Cerebellar cortex (tissue), 1 donor: Measurements from ENCODE around the gene EPHB1.

Experiments used
- DNase-seq: peaks from one replicate; pipeline ENCODE4 v3.0.0-alpha.2; 2015; ENCODE audit warnings: low spot score

The EPHB1 gene

DNA sequence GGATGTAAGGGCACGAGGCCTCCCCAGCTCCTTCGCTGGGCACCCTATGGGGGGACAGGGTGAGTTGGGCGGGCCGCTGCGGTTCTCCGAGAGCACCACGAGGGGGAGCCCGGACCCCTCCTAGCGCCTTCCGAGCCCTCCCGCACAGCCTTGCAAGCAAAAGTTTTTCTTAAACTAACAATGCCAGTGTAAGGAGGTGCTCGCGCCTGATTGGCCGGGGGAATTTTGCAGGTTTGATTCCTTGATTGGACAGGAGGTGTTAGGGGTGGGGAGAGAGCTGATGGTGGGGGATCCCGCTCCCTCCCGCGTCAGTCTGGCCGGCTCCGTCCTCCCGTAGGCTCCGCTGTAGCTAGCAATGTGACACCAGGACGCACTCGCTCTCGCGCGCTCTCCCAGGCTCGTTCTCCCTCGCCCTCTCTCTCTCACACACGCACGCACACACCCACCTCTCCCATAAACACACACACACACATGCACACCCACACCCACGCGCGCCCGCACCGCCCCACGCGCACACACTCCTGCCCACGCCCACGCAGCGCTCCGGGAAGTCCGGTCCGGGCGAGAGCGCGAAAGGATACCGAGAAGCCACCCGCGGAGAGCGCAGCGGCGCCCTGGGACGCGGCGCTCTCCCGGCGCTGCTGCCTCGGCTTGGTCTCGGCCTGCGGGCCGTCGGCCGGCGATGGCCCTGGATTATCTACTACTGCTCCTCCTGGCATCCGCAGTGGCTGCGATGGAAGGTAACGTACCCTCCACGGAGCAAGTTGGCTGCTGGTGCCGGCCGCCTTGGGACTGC is at the start of gene EPHB1:
TSS of gene EPHB1 (plus strand) at position 311 of the 796 bp plus-strand sequence.
- DNase-seq = peak; percentile 99

DNA sequence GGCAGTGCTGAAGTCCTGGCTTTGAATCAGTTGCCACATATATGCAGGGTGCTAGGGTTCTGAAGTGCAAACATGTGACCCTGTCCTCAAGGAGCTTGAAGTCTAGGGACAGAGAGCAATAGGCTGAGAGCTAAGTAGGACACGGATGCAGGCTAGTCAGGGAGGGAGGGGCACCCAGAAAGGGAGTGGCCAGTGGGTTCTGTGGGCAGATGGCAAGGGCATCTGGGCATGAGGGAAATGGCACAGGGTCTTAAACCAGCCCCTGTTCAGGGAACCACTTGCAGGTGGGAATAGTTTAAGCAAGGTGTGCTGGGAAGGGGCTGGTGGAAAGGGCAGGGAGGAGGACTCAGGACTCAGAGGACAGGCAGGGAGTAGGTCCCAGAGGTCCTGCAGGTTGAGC is 46.4 kb upstream of the EPHB1 start:
- no peak for DNase-seq

DNA sequence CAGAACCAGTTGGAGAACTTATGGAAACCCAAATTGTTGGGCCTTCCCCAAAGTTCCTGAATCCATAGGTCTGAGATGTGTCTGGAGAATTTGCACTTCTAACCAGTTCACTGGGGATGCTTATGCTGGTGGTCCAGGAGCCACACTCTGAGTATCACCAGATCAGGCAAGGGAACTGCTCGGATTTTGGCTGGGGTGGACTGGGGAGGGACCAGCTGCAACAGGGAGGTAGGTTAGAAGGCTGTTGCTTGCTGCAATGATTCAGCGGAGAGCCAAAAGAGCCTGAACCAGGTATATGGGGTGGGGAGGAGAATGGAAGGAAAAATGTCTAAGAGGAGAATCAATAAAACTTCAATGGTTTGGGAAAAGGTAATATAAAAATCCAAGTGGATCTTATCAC is 45.9 kb upstream of the EPHB1 start:
- no peak for DNase-seq

DNA sequence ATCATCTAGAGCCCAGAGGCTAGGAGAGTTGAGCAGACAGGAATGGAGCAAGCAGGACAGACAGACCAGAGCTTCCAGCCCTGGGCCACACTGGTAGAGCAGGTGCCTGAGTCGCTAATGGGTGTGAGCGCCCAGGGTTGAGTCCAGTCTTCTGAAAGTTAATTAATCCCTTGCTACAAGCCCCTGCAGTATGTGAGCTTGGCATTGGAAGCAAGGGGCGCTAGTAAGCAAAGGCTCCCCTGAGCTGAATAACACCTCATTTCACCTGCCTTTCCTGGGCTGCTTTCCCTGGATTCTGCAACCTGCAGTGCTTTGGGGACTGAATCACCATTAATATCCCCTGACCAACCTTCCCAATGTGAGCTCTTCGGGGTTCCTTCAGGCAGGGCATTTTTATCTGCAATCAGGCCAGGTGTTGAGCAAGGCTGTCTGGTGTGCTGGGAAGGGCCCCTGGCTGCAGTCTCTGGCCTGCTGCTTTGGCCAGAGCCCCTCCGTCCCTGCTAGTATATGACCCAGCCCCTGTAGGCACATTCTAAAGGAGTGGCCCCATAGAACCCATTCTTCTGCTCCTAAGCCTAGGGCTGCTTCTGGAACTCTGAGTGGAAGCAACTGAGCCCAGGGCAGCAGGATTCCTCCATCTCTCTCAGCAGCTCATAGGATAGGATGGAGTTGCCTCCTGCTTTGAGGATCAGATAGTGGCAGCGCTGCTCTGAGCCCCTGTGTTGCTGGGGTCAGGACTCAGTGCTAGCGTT is 45.1 kb upstream of the EPHB1 start:
- DNase-seq = no peak

DNA sequence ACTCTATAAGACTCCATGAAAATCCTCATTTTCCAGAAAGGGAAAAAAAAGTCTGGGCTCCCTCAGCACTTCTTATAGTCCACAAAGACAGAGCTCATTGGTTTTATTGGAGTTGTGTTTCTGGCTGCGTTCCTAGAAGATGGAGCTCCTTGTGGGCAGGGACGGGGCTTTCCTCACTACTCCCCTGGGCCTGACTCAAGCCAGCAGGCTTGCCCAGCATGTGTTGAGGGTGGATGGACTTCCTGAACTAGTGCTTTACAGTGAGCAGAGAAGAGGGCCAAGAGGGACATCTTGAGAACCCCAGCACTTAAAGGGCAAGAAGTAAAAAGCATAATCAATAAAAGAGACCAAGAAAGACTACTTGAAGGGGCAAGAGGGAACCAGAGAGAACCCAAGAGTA is 43.2 kb upstream of the EPHB1 start:
- no peak for DNase-seq

DNA sequence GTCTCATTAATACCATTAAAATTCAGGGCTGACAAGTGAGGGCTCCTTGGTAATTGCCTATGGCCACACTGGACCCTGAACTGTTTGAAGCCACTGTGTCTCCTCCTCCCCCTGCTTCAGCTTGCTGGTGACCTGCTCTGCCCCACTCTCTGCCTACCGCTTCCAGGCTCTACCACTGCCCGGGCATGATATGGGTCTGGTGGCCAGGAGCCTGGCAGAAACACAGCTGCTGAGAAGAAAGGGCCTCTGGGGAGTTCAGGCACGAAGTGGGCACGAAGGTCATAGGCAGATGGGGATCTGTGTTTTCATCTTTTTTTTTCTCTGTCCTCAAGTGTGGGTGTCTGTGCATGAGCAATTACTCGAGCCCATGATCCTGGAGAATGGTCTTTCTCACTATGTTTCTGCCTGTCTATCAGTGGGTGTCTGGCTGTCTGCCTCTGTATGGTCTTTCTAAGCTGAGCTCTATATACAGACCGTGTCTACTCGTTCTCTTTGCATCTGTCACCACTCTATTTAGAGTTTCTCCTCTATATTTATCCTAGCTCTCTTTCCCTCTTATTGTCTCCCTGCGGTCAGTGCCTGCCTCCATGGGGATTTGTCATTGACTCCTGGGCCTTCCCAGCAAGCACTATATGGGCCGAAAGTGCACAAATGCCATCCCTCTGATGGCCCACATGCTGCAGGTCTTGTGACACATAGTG is 42.1 kb upstream of the EPHB1 start:
- no peak for DNase-seq

DNA sequence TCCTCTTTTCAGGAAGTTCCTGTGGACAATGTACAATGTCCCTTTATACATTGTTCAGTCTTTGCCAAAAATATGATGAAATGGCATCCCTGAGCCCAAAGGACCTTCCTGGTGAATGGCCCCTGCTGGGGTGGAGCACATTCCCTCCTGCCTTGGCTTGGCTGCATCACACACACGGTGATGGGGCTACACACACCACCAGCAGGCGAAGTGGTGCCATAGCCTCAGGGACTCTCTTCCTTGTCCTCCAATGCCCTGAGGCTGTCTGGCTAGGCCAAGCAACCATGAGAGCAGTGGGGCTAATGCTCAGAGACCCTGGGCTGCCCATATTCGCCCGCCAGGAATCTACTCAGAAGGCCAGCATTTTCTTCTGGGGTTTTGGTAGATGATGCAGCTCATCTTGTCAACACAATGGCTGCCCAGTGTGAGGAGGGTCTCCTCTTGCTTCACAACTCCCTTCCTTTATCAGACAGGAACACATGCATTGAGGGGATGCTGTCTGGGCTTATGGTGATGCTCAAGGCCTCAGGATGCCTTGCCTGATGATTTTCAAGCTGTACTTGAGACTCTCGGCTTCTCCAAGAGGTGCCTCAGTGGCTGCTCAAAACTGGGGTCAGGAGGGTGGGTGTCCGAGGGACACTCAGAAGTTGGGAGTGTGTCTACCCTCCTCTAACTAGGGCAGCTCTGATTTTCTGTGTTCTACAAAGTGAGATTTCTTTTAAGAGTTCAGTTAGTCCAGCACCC is 40.9 kb upstream of the EPHB1 start:
- DNase-seq = no peak

DNA sequence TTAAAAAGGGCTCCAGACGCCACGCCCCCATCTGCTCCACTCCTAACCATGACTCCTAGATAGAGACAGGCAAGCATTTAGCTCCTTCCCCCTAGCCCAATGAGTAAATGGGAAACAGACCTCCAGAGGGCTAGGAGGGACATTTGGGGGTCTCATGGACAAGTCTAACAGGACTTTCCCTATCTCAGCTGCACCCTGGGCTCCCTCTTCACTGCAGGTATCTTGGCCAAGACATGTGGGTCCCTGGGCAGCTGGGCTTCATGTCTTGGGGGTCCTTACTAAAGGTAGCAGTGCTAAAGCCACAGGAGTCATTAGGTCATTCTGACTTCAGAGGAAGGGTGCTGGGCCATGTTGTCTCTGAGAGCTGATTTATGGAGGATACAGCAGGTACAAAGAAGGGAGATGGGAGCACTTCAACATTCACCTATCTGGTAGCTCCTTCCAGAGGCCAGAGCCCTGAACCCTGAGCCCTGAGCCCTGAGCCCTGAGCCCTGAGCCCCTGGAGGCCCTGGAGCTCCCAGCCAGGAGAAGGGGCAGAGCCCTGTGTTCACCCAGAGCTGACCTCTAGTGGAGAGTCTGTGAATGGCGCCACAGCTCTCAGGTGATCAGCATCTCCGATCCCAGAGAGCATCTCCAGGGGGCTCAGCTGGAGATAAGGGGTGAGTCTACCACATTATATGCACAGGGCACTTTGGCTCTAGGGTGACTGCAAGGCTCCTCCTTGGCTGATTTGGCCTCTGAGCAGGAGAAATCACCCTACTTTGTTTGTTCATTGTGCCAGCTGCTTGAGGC is 40.1 kb upstream of the EPHB1 start:
- DNase-seq = peak; percentile 19

DNA sequence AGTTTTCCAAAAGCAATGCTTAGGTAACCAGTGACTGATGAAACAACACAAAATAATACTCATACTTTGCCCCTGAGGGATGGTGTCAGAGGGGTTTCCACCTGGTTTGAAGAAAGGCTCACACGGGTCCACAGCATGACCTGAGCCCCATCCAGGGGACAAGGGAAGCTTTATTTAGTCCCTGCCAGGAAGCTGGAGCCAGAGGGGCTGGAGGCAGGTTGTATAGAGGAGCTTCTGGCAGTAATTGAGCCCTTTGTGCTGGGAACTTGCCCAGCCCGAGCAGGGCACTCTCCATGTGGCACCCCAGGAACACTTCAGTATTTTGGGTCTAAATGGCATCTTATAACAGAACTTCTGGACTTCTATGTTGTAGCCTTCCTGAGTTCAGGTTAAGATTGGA is 39.2 kb upstream of the EPHB1 start:
- DNase-seq = no peak

DNA sequence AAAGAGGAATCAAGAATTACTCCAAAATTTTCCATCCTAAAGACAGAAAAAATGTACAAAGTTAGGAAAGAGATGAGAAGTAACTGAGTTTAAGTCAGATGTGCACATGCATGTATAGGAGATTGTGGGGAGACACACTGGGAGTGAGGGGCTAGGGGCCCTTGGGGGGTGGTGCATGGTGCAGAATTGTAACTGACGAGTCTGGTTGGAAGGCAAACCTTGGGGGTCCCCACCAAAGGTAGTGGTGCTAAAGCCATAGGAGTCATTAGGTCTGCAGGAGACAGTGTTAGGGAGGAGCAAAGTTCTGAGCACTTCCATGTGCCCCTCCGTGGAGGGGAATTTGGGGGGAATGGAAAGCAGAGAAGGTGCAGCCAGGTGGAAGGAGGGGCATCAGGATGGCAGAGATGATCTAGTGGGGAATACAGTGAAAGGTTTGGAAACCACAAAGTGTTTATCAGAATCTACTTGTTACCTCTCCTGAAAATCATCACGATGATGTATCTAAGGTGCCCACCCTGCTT is 37.5 kb upstream of the EPHB1 start:
- DNase-seq = no peak

DNA sequence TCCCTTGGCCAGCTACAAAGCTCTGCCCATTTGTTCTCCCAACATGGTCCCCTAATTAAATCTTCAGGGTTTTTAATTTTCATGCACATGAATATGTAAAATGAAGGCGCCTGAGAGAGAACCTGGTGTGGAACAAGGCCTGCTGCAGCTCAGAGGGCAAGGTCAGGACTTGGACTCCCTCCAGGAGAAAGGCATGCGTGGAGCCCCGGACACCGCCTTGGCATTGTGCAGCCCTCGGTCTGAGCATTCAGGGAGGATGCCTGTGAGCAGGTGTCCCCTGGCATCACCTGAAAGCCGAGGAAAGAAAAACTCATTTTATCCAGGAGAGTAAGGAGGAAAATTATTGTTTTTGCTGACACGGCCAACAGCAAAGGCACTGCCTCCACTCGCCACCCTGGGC is 33.8 kb upstream of the EPHB1 start:
- peak; percentile 43 for DNase-seq

DNA sequence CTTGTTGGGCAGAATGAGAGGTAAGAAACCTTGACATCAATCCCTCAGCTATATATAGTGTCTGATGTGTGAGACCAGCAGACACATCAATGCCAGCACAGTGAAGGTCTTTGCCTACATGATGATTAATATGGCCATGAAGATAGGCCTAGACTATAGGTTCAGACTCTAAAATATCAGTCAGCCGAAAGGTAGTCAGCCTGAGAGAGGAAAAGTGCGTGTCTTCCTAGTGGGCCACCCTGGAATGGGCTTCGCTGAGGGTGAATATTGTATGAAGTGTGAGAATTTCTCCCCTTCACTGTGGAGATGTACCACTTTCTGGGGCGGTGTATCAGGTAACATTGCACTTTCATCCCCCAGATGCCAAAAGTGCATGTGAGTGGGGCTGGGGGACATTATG is 33.0 kb upstream of the EPHB1 start:
- no peak for DNase-seq

DNA sequence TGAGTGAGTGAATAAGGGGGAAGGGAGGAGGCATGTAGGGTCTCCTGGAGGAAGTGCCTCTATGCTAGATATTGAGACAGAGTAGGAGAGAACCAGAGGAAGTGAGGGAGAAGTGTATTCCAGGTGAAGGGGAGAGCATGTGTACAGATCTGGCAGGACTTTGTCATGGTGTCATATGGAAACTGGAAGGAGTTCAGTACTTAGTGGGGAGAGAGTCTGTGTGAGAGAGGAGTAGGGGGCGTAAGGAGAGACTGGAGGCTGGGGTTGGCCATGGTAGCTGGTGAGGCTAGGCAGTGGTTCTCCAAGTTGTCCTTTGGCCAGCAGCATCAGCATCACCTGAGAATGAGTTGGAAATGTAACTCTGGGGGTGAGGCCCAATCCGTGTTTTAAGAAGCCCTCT is 29.6 kb upstream of the EPHB1 start:
- DNase-seq = no peak

DNA sequence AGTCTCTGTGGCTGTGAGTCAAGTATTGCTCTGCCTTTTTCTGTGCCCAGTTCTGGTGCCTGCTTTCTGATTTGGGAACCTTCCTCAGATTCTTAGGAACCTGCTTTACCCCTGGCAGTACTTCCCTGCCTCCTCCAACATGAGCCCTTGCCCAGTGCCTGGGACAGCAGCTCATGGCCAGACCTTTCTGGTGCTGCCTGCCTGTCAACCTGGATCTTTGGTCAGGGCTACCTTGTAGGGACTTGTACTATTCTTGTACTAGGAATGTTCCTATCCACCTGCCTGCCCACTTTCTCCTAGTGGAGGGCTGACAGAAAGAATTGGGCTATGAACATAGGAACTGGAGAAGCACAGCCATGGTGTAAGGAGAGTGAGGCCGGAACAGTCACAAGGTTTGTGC is 28.8 kb upstream of the EPHB1 start:
- DNase-seq = no peak

DNA sequence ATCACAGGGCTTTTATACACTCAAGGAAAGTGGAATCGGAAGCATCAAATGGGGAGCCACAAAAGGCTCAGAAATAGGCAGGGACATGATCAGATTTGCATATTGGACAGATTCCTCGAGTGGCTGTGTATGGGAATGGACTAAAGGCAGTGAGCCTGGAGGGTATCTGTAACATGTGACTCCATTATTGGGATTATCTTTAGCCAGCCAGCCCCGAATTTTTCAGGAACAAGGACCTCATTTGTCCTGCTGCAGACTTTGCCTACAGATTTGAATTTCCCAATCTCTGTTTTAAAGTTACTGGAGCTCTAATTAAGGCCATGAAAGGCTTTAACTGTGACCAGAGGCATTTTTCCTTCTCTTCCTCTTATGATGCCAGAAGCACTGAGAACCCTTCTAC is 26.9 kb upstream of the EPHB1 start:
- DNase-seq = no peak

DNA sequence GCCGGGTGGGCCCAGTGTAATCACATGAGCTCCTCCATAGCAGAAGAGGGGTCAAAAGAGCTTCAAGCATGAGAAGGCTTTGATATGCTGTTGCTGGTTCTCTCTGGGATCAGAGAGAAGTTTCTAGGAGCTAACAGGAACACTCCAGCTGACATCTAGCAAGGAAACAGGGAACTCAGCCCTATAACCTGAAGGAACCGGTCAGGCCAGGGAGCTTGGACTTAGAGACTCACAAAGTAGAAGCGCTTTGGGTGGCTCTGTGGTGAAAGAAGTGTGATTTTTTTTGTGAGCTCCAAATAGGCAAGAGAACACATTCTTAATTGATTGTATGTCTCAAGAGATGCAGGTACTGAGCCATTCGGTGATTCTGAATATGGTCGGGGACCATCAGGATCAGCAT is 26.2 kb upstream of the EPHB1 start:
- no peak for DNase-seq

DNA sequence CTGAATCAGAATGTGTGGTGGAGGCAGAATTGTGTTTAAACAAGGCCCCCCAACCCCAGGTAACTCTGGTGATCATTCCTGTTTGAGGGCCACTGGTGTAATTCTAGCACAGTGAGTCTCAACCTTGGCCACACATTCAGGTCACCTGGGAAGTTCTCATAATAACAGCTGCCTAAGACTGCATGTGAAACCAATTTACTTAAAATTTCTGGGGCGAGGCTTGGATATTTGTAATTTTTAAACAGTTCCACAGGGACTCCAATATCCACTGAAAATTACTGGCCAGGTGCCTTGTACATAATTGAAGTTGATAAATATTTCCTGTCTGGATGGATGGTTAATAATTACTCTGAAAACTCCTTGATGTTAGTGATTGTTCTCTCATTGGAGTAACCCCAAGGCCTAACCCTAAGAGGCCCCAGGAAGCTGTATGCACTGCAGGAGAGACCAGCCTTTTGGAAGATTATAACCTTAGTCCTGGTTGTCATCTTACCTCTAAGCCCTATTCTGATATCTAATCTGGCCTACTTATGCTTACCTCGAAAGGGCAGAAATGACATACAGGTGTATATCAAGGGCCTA is 25.7 kb upstream of the EPHB1 start:
- no peak for DNase-seq

DNA sequence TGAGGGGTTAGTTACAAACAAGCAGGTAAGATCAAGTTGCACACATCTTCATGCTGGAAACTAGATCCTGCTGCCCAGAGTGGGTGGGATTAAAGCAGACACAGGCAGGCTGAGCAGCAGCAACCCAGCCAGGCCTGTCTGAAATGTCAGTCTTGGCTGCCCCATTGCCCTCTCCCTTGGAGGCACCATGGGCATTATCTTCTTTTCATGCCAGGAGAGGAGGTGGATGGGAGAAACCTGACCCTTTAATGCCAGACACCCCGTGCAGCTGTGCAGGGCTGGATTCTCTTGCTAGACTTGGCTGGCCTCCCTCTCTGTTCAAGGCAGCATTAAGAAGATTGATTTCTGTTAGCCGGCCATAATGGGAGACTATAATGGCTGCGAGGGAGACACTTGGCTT is 23.0 kb upstream of the EPHB1 start:
- no peak for DNase-seq

DNA sequence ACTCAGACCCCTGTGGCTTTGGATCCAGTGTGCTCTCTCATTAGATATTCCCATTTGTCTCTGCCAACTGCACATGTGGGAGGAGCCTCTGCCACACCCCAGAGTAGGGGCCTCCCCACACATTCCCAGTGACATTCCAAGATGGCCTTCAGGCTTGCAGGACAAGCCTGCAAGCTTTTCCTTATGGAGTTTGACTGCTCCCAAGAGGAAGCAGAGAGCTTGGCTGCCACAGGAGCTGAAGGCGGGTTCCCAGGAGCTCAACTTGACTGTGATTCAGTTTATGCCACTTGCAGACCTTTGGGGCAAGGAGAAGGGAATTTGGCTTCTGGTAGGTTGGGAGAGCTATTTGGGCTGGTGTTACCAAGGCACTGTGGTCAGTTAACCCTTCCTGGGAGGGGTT is 22.5 kb upstream of the EPHB1 start:
- DNase-seq = no peak

DNA sequence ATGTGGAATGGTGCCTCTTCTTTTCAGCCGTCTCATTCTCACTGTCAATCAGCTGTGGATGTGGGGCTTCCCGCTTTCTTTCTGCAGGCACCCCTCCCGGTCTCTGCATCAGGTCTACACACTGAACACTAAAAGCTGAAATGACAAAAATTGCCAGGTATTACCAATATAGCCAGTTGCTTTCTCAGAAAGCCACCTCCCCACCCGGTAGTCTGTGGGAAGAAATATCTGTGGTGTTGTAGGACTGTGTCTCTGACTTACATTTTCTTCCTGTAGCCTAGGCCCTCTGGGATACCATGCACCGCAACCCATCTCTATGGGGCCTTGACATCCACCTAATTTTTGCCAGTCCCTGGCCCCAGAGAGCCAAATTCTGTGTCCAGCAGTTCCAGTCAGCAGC is 19.2 kb upstream of the EPHB1 start:
- DNase-seq = no peak

DNA sequence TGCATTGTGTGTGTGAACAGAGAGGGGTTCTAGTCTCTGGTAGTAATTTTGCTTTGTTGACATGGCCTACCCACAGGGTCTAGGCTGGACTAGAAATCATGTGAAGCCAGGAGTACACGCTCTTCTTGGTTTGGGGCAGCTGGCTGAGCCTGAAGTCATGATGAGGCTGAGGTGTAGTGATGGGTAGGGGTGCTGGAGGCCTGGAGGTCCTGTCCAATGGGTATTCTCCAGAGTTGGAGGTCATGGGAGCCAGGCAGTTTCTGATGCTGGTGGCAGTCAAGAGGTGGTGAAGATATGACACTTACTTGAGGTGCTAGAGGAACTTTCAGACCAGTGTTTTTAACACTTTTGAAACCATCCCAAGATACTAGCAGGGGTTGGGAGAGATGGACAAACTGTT is 18.5 kb upstream of the EPHB1 start:
- DNase-seq = no peak
